ENCODE results near the gene DSC1. TPM values are rescaled to one million over a fixed set of nuclear protein-coding genes. Genes with fewer than 3 reads are reported as not detected.
A peak's percentile ranks its signal among the peaks of the same experiment; 100 is the strongest.

The DSC1 gene
- total RNA-seq, 1 experiment from 2014 or later, result not detected

GRCh38 chr18:31102941-31103340 is 59.7 kb downstream of the DSC1 start:
- H3K36me3 ChIP-seq (ENCODE audit: low read depth, low read length), result no peaks in the 10 kb centered on the region
- ATAC-seq (no peak; the same call in 1 of the 2 replicates), DNase-seq (peak; percentile 45)
- intact Hi-C loops (cut with micrococcal nuclease), result loop anchor here (2.0 kb wide), 2 partner anchors 96 to 104 kb away; no protein-coding TSS in a partner anchor
- no peak for TF ChIP-seq CTCF (conservative IDR thresholded peaks at IDR 0.05; ENCODE audit: low read depth, low read length)
- TF ChIP-seq EZH2phosphoT487 (IDR thresholded peaks at IDR 0.05; ENCODE audit: borderline replicate concordance, low read length), result no peak
- no peak for TF ChIP-seq EZH2 (IDR thresholded peaks at IDR 0.05; ENCODE audit: low read length, unreplicated experiment)
- ChIA-PET CTCF (interaction anchor here (0.6 kb wide), 1 partner anchor 62 kb away, joined by 3 read pairs; no protein-coding TSS in a partner anchor), POLR2A (ENCODE audit: unreplicated experiment) (no interaction called here)
- peak overlapping the region; percentile 72 for H3K4me3 ChIP-seq (ENCODE audit: low read length)
- peak overlapping the region; percentile 80; the same call in 1 of the 2 replicates for H3K9ac ChIP-seq (ENCODE audit: low read length)
- peak overlapping the region; percentile 86 for H3K4me2 ChIP-seq (ENCODE audit: low read length)
- H3K4me1 ChIP-seq (ENCODE audit: insufficient read depth, low read length), result peaks cover 65% of the 10 kb centered on the region
- H3K9me2 ChIP-seq (replicated peaks; ENCODE audit: low read length), result no peaks in the 10 kb centered on the region
- no peaks in the 10 kb centered on the region for H4K20me1 ChIP-seq (ENCODE audit: low read length)
- H3K79me2 ChIP-seq (ENCODE audit: low read length), result peaks cover 14% of the 10 kb centered on the region
- BruUV-seq (replicated peaks), result no TSS peak
- H3K27me3 ChIP-seq (ENCODE audit: low read length), result no peaks in the 10 kb centered on the region
- H2AFZ ChIP-seq (ENCODE audit: low read length), result no peak overlapping the region
- H3K27ac ChIP-seq (ENCODE audit: low read length), result peak overlapping the region; percentile 86
- no peaks in the 10 kb centered on the region for H3F3A ChIP-seq (ENCODE audit: low read length, unreplicated experiment)
- no peaks in the 10 kb centered on the region for H3K9me3 ChIP-seq (ENCODE audit: low read length)

- Histone ChIP-seq H3K27ac (ENCODE audit: low read length) (peak within 1 kb of the TSS; percentile 86), H3K27me3 (ENCODE audit: low read length) (no peaks in the 10 kb centered on the region), H3K79me2 (ENCODE audit: low read length) (peaks cover 14% of the 10 kb centered on the region), H3K4me1 (ENCODE audit: insufficient read depth, low read length) (peaks cover 68% of the 10 kb centered on the region), H3F3A (ENCODE audit: low read length, unreplicated experiment) (no peaks in the 10 kb centered on the region), H4K20me1 (ENCODE audit: low read length) (no peaks in the 10 kb centered on the region), H3K4me3 (ENCODE audit: low read length) (peak within 1 kb of the TSS; percentile 72), H2AFZ (ENCODE audit: low read length) (peak within 1 kb of the TSS; percentile 77), H3K9me2 (replicated peaks; ENCODE audit: low read length) (no peaks in the 10 kb centered on the region), H3K4me2 (ENCODE audit: low read length) (peak within 1 kb of the TSS; percentile 86), H3K36me3 (ENCODE audit: low read depth, low read length) (no peaks in the 10 kb centered on the region), H3K9me3 (ENCODE audit: low read length) (no peaks in the 10 kb centered on the region), H3K9ac (ENCODE audit: low read length) (peak within 1 kb of the TSS; percentile 80)
- no TSS peak for BruUV-seq (replicated peaks)
- ChIA-PET CTCF (no interaction called here), POLR2A (ENCODE audit: unreplicated experiment) (no interaction called here)
- DNase-seq (peak; percentile 34), ATAC-seq (peak; percentile 11)
- TF ChIP-seq EZH2phosphoT487 (IDR thresholded peaks at IDR 0.05; ENCODE audit: borderline replicate concordance, low read length) (no peak), EZH2 (IDR thresholded peaks at IDR 0.05; ENCODE audit: low read length, unreplicated experiment) (no peak), CTCF (conservative IDR thresholded peaks at IDR 0.05; ENCODE audit: low read depth, low read length) (no peak)
- intact Hi-C loops (cut with micrococcal nuclease), result loop anchor here (2.0 kb wide), 2 partner anchors 97 to 105 kb away; no protein-coding TSS in a partner anchor
Measured at GRCh38 chr18:31102025-31102684, 60.5 kb downstream of the DSC1 start, which contains the start of gene DSC2. DSC2 (minus strand) TSS chr18:31102421; CDS start chr18:31101971, 450 bp downstream.
